GM12872 (cell line): ENCODE data around the gene SIX1.

Experiments used
- CTCF ChIP-seq: IDR thresholded peaks from 3 replicates; pipeline ENCODE4 v1.5.1; 2011; ENCODE audit warnings: low read depth, mild to moderate bottlenecking, low read length, moderate library complexity; ENCODE audit not compliant: insufficient read depth

Gene SIX1

GRCh38 chr14:60628892-60629291, 20.4 kb downstream of the SIX1 start:
- no peak for TF ChIP-seq CTCF

- no peak for TF ChIP-seq CTCF
Observed at GRCh38 chr14:60622917-60623257, 26.4 kb downstream of the SIX1 start.

- no peak for TF ChIP-seq CTCF
Observed at GRCh38 chr14:60622210-60622916, 26.9 kb downstream of the SIX1 start.

GRCh38 chr14:60621386-60621785, 27.9 kb downstream of the SIX1 start:
- TF ChIP-seq CTCF = no peak

- TF ChIP-seq CTCF = no peak
Observed at GRCh38 chr14:60618241-60618640, 31.0 kb downstream of the SIX1 start.

- no peak for TF ChIP-seq CTCF
Observed at GRCh38 chr14:60616461-60616959, 32.8 kb downstream of the SIX1 start.

GRCh38 chr14:60602291-60602690, 47.0 kb downstream of the SIX1 start:
- TF ChIP-seq CTCF = no peak
